GM12891 (cell line): ENCODE data around the gene MT1H.

Source experiments
- POLR2A ChIP-seq: IDR thresholded peaks from 2 replicates; pipeline ENCODE4 v1.6.1; 2011; ENCODE audit warnings: low read depth, low read length, control low read depth
- POLR2AphosphoS5 ChIP-seq: IDR thresholded peaks from 2 replicates; pipeline ENCODE4 v1.6.1; 2011; ENCODE audit warnings: low read depth, low read length, control low read depth
- TAF1 ChIP-seq: IDR thresholded peaks from 2 replicates; pipeline ENCODE4 v1.6.1; 2011; ENCODE audit warnings: low read depth, low read length, control low read depth

DNA sequence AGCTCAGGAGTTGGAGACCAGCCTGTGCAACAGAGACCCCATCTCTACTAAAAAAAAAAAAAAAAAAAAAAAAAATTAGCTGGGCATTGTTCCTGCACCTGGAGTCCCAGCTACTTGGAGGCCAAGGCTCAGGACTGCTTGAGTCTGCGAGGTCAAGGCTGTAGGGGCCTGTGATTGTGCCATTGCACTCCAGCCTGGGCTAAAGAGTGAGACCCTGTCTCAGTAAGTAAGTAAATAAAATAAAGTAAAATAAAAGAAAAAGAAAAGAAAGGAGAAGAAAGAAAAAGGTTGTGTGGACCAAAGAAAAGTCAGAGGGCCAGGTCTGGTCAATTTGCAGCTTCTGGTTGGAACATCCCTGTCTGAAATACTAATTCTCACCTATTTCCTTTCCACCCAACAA is 31.0 kb downstream of the MT1H start:
- TF ChIP-seq TAF1 (no peak), POLR2A (no peak), POLR2AphosphoS5 (no peak)
